Renal pelvis (tissue), 4 donors: ENCODE results near the gene RITA1. TPM values are rescaled to one million over a fixed set of nuclear protein-coding genes. Genes with fewer than 3 reads are reported as not detected.

Experiments
- DNase-seq: peaks from one replicate; pipeline ENCODE4 v3.0.0-alpha.2; 2013
- polyA plus RNA-seq, 3 donors: library from polyadenylated mRNA; unstranded; fragments of 120-200 nt; gene quantifications; one replicate each; pipeline ENCODE4 v1.2.1, GENCODE V29; 2013; ENCODE audit not compliant: insufficient read length in 3 of 3

Gene RITA1
- polyA plus RNA-seq, 3 donors, result 17.2 to 21.5 (median 20.5) TPM

DNA sequence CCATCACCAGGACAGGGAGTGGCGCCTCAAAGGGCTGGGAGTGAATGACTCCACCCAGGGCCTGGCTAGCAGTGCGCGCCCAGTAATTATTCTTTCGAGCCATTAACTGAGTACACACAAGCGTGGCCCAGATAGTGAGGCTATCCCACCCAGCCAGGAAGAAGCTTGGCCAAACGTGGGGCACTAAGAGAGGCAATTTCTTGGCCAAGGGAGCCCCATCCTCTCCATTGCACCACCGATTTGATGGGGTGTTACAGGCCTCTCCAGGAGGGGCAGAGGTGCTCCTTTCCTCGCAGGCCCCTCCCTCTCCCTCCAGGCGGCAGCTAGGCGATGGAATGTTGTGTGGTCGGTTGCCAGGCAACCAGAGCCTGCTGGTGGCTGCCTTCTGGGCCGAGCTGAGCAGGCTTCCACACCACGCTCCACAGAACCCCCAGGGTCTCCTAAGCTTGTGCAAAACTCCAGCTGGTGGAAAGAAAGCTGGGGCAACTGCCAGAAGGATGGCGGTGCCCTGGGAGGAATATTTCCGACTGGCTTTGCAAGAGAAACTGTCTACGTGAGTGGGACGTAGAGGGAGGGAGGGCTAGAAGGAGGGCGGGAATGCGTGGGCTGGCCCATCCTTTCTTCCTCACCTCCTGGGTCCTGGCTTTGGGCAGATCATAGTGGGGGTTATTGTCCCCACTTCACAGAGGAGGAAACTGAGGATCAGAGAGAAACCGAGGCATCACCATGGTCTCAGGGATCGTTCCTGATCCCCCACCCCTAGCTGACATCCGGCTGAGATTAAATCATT, 36.0 kb upstream of the RITA1 start, which contains the start of gene CFAP73:
Gene CFAP73 (plus strand): TSS at position 364 of the 790 bp plus-strand sequence. CDS start 134 bp downstream, at position 498.
- DNase-seq, result peak; percentile 94

DNA sequence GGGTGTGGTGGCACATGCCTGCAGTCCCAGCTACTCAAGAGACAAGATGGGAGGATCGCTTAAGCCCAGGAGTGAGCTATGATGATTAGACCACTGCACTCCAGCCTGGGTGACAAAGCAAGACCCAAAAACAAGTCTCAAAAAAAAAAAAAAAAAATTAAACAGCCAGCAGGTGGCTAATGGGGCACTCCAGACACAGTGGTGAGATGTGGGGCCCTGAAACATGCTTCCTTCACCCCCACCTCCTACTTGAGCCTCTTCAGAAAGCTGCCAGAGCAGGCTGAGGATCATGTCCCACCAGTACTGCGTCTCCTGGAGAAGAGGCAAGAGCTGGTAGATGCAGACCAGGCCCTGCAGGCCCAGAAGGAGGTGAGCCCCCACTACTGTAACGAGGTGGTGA, 33.9 kb upstream of the RITA1 start:
- no peak for DNase-seq

DNA sequence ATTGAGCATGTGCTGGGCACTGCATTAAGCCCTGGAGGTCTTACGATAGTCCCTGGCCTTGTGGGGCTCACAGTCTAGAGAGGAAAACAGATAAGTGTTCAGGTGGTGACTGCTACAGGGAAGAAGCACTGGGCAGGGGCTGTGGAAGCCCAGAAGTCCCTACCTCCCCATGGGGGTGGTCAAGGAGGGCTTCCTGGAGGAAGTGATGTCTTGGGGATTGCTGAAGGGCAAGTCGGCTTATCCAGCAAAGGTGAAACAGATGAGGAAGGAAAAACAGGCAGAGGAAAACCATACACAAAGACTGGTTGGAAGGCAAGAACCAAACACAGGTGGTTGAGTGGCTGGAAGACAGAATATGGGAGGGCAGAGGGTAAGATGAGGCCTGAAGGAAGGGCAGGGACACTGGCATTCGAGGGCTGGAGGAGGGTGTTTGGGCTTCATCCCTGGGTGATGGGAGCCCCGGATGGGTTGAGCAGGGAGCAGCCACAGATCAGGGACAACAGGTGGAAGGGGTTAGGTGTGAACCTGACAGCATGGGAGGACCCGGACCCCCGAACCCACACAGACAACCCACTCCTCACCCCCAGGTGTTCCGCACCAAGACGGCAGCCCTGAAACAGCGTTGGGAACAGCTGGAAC, 33.2 kb upstream of the RITA1 start:
- DNase-seq, result no peak

DNA sequence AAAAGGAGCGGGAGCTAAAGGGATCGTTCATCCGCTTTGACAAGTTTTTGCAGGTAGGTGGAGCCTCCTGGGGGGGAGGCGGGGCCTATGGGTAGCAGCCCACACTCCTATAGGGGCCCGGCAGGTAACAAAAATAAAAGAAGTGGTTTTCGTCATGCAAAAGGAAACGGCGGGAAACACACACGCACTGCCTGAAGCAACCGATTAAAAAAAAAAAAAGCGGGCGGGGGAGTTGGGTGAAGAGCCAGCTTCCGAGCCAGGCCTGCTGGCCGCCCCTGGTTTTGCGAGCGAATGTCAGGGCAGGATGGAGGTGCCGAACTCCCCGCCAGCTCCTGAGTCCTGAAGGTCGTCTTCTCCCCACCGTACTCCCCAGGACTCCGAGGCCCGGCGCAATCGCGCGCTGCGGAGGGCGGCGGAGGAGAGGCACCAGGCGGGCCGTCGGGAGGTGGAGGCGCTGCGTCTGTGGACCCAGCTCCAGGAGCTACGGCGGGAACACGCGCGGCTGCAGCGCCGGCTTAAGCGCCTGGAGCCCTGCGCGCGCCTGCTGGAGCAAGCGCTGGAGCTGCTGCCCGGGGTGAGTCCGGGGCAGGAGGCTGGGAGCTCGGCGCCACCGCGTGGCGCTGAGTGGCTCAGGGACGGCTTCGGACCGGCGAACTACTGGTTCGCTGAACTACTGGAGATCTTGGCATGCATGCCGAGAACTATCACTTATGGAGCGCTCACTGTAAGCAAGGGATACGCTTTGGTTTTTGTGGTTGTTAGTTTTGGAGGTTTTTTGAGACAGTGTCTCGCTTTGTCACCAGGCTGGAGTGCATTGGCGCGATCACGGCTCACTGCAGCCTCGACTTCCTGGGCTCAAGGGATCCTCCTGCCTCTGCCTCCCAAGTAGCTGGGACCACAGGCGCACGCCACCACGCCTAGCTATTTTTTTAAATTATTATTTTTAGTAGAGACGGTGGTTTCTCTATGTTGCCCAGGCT, 32.4 kb upstream of the RITA1 start:
- DNase-seq, result peak; percentile 66

DNA sequence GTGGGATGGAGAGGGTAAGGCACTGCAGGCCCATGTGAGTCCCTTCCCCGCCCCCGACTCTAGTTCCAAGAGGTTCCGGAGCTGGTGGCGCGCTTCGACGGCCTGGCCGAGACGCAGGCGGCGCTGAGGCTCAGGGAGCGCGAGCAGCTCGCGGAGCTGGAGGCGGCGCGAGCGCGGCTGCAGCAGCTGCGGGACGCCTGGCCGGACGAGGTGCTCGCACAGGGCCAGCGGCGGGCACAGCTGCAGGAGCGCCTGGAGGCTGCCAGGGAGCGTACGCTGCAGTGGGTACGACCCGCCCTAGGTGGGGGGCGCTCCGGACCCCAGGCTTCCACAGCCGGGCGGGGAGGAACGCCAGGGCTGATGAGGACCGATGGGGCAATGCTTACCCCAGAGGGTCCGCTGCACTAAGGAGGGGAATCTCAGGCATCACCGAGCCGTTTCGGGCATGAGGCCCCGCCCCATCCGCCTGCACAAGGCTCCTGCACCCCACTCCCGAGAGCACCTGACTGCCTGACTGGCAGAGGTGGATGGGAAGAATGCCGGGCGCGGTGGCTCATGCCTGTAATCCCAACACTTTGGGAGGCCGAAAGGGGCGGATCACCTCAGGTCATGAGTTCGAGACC, 31.1 kb upstream of the RITA1 start:
- no peak for DNase-seq

DNA sequence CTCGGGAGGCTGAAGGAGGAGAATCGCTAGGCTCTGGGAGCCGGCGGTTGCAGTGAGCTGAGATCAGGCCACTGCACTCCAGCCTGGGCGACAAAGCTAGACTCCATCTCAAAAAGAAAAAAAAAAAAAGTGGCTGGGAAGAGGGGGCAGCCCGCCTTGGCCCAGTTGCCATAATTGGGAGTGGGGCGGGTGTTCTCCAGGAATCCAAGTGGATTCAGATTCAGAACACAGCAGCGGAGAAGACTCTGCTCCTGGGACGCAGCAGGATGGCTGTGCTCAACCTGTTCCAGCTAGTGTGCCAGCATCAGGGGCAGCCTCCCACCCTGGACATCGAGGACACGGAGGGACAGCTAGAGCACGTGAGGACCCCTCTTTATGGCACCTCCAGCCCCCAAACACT, 30.5 kb upstream of the RITA1 start:
- DNase-seq, result no peak

DNA sequence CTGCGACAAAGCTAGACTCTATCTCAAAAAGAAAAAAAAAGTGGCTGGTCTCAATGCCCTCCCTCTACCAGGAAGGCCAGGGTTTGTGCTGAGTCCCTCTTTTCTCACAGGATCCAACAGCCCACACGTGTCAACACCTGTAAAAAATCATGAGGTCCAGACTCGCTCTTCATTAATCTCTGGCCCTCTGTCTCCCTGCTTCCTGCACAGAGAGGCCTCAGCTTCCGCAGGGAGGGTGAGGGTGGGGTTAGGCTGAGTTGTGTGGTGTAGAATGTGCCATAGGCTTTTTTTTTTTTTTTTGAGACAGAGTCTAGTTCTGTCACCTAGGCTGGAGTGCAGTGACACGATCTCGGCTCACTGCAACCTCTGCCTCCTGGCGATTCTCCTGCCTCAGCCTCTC, 29.9 kb upstream of the RITA1 start:
- no peak for DNase-seq

DNA sequence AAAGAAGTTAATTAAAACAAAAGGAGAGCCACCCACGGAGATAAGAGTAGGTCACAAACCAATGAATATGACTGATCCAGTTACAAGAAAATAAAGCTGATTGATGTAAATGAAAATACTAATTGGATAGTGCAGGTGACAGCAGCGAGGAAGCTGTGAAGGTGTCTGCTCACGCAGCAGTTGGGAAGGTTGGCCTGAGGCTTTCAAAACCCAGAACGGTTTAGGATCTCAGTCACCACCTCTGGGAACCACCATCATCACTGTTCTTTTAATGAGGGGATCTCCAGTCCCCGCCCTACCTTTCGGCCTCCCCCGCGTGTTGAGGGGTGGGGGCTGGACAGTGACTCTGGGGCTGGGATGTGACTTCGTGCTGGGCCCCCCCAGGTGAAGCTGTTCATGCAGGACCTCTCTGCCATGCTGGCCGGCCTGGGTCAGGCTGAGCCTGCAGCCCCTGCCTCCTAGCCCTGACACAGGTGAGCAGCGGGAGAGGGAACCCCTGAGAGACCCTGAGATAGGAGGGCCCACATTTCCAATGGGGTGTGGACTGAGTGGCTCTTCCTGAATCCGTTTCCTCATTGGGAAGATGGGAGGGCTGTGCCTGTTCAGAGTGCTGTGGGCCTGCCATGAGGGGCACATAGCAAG, 28.2 kb upstream of the RITA1 start:
- no peak for DNase-seq

DNA sequence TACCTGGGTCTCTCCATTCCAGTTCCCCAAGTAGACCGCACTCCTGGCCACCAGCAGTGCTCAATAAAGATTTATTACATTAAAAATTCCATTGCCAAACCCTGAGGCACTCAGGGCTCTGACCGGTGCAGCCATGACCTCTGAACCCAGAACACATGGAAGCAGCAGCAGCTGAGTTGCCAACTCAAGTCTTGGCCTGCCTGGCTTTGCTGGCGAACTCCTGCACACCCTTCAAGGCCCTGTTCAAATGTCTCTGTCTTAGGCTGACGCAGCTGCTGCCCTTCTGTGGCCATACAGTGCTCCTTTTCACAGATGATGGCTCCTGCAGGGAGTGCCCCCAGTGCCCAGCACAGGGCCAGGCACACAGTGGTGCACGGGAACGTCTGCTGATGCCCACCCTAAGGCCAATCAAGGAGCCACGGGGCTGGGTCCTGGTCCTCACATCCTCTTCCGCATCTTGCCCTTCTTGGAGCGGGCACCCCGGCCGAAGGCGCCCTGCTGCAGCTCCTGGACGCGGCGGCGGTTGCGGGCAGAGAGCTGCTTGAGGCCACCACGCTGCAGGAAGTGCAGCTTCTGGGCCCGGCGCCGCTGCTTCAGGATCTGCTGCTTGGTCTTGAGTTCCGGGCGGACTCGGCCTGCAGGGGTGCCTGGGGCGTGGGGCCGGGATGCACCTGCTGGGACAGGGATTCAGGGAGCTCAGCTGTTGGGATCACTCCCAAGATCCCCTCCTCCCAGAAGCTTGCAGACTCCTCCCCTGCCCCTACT, 26.9 kb upstream of the RITA1 start:
- DNase-seq, result no peak

DNA sequence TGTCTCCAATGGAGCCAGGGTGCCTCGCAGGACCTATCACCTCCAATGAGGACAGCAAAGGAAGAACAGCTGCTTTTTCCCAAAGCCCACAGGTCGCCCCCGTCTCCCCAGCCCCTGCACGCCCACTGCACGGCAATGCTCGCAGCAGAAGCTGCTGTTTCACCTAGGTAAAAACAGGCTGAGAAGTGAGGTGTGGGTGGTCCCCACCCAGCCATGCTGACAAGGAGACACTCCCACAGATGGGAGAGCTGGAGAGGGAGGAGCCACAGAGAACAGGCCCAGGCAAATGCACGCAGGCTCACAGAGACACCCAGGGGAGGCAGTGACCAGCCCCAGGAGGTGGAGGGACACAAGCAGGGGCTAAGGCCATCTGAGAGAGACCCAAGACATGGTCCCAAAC, 25.6 kb upstream of the RITA1 start:
- DNase-seq, result no peak

DNA sequence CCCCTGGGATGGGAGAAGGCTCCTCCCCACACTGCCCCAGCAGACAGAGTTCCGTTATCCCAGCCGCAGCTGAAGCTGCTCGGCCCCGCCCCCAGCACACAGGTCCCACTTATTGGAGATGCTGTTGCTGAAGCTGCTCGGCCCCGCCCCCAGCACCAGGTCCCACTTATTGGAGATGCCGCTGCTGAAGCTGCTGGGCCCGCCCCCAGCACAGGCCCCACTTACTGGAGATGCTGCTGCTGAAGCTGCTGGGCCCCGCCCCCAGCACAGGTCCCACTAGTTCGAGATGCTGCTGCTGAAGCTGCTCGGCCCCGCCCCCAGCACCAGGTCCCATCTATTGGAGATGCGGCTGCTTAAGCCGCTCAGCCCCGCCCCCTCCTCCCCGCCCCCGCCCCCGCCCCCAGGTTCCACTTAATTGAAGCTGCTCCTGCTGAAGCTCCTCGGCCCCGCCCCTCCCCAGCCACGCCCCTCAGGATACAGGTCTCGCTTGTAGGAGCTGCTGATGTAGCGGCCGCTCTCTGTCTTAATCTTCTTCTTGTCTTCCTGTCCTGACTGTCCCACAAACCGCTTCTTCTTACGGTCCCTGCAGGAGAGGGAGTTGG, 24.0 kb upstream of the RITA1 start:
- peak; percentile 52 for DNase-seq

DNA sequence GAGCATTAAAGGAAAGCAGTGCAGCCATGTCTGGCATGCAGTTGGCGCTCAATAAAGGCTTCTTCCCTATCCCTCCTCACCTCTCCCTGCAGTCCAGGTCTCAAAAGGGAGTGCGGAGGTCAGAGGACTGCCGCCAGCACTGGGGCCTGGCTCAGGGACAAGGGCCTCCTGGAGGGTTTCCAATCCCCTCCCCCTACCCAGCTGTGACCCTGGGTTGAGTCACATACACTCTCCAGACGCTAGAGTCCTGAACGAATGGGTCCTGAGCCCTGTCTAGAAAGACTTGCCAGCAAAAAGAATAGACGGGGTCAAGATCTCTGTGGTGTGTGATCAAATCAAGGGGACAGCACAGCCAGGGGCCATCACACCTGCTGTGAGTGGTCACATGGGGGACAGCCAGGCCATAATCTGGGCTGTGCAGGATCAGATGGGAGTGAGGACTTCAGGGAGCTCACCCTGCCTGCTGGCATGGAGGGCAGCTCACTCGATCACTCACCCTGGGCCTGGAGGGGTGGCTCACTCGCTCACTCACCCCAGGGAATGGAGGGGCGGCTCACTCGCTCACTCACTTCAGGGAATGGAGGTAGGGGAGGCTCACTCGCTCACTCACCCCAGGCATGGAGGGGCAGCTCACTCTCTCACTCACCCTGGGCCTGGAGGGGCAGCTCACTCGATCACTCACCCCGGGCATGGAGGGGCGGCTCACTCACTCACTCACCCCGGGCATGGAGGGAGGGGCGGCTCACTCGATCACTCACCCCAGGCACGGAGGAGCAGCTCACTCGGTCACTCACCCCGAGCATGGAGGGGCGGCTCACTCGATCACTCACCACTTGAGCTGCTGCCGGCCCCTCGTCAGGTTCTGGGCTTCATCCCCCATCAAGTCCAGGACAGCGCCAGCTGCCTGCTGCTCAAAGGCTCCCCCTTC, 23.2 kb upstream of the RITA1 start:
- no peak for DNase-seq

DNA sequence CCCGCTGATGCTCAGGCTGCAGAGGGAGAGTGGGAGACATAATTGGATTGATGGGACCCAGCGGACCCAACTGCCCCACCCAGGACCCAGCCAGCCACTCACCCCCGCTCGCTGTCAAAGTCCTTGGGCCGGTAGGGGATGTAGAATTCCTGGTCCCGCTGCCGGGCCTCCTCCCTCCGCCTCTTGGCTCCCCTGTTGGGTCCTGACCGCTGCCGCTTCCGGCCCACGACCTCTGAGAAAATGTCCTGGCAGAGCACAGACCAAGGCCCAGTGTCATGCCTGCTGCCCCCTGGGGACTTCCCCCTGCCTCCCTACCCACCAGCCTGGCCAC, 22.5 kb upstream of the RITA1 start:
- no peak for DNase-seq

DNA sequence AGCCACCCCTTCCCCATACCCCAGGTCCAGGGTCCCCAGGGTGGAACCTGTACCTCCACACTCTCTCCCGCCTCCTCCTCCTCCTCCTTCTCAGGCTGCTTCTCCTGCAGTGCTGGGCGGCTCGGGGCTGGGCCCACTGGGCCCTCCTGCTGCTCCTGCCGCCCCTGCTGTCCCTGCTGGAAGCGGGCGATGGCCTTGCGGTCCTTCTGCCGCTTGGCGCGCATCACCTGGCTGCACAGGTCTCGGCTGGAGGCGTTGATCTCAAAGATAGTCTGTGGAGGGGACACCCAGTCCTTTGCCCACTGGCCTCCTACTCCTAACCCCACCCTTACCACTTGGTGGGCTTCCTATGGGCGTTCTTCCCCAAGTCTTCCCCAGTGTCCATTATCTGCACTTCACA, 21.5 kb upstream of the RITA1 start:
- DNase-seq, result no peak

DNA sequence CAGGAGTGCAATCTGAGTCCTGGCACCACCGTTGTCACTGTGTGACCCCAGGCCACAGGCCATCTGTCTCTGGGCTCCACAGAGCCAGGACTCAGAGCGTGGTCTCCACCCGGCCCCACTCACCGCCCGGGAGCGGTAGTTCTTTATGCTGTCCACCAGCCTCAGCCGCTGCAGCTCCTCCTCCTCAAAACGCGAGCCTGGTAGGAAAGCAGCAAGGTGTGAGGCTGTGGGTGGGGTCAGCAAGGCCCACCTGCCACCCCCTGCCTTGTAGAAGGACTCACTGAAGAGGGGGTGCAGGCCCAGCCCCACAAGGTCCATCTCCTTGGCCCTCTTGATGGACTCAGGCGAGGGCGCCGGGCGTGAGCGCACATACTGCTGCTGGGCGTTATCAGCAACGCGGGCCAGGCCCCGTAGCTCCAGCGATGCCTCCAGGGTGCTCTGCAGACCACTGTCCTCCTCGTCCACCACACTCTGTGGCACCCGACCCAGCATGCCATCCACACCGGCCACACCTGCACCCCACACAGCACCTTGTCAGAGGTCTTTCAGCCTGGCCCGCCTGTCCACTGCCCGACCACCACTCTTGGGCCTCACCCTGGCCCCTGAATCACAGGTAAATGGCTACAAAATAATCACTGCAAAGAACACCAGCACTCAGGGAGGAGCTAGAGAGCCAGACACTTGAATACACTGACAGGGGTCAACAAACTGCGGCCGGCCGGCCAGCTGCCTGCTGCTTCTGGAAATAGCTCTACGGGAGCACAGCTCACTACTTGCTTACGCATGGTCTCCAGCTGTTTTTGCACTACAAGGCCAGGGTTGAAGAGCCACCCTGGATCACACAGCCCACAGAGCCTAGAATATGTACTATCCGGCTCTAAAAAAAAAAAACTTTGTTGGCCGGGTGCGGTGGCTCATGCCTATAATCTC, 19.7 kb upstream of the RITA1 start:
- DNase-seq, result no peak

DNA sequence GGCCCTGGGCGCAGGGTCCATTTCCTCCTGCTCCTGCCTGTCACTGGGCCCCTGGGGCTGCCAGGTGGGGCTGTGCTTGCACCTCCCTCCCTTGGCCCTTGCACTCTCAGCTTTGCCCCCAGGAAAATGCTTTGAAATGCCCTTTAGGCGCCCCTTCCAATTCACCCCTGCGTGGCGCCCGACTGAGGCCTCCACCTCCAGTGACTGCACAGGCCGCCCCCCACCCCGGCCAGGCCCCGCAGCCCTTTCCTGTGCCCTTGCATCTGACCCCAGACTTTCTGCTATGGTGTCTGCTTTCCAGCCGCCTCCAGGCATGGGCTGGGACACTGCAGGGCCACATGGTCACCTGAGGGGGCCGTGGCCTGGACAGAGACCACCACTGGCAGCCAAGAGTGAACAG, 17.7 kb upstream of the RITA1 start:
- DNase-seq, result no peak

DNA sequence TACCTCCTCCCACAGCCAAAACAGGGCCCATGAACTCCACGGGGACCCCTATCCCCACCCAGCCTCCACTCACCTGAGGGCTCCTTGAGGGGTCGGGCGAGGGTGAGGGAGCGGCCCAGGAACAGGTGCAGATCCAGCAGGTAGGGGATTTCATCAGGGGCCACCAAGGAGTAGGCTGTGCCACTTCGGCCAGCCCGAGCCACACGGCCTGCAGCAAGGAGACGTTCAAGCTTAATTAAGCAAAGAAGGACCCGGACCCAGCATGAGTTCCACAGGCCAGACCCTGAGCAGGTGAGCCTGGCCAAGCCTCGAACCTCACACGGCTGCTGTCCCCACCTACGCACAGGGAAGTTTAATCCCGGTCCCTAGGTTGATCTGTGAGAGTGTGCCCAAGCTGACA, 15.8 kb upstream of the RITA1 start:
- DNase-seq, result no peak

DNA sequence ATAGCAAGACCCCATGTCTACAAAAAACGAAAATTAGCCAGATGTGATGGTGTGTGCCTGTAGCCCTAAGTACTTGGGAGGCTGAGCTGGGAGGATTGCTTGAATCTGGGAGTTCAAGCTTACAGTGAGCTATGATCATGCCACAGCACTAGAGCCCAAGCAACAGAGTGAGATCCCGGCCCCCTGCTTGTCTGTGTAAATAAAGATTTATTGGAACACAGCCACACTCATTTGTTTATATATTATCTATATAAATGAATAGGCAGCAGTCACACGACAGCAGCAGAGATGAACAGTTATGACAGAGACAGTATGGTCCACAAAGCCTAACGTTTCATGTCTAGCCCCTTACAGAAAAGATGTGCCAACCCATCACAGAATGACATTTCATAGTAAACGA, 15.1 kb upstream of the RITA1 start:
- no peak for DNase-seq
